SKM-1 (cell line): ENCODE measurements around the gene CDKN1C.
"Not testable (repeated sequence)": the region's sequence is repeated elsewhere in the genome, so short reads cannot be mapped to it uniquely, and the experiment has no call there.

Source experiments
- DNase-seq: peaks from one replicate; lab custom pipeline; 2025; ENCODE audit not compliant: unreplicated experiment; lab: John Stamatoyannopoulos, UW

The CDKN1C gene

GRCh38 chr11:2909133-2909902 lies 23.7 kb upstream of the CDKN1C start:
- DNase-seq = no peak

- DNase-seq = no peak
Measured at GRCh38 chr11:2908130-2908529, 22.6 kb upstream of the CDKN1C start.

GRCh38 chr11:2905299-2905698 lies 19.7 kb upstream of the CDKN1C start:
- DNase-seq = not testable (repeated sequence)

GRCh38 chr11:2904153-2905052 lies 18.8 kb upstream of the CDKN1C start:
- no peak for DNase-seq

- no peak for DNase-seq
Measured at GRCh38 chr11:2903672-2904011, 18.1 kb upstream of the CDKN1C start.

GRCh38 chr11:2902784-2903671 lies 17.5 kb upstream of the CDKN1C start:
- no peak for DNase-seq

GRCh38 chr11:2901854-2902783 lies 16.5 kb upstream of the CDKN1C start:
- peak; percentile 91 for DNase-seq

- DNase-seq = no peak
Measured at GRCh38 chr11:2901196-2901796, 15.7 kb upstream of the CDKN1C start.

- peak; percentile 22 for DNase-seq
Measured at GRCh38 chr11:2899080-2899783, 13.7 kb upstream of the CDKN1C start.

GRCh38 chr11:2898366-2899079 lies 12.9 kb upstream of the CDKN1C start:
- peak; percentile 85 for DNase-seq

- DNase-seq = no peak
Measured at GRCh38 chr11:2897048-2897447, 11.5 kb upstream of the CDKN1C start.

- no peak for DNase-seq
Measured at GRCh38 chr11:2896047-2896446, 10.5 kb upstream of the CDKN1C start.

GRCh38 chr11:2893935-2894334 lies 8.4 kb upstream of the CDKN1C start:
- DNase-seq = no peak

- DNase-seq = no peak
Measured at GRCh38 chr11:2892967-2893528, 7.5 kb upstream of the CDKN1C start.

GRCh38 chr11:2892215-2892966 lies 6.8 kb upstream of the CDKN1C start:
- peak; percentile 64 for DNase-seq

- DNase-seq = no peak
Measured at GRCh38 chr11:2891326-2892214, 6.0 kb upstream of the CDKN1C start.
